A549 (cell line): Measurements from ENCODE around the gene CDKN1C. TPM values are rescaled to one million over a fixed set of nuclear protein-coding genes. Genes with fewer than 3 reads are reported as not detected.

Experiments
- ATAC-seq, 2 experiments: fragments of 200-7000 bp in 1 of 2; fragments of >200 bp in 1 of 2; cut with Nextera tagmentation in 1 of 2; cut with Tn5 transposase in 1 of 2; 3 replicates each; pipeline versions ENCODE4 v1.8.0 to v1.9.1; 2018 to 2020; ENCODE audit warnings: mild to moderate bottlenecking in 1 of 2, moderate library complexity in 1 of 2
- CTCF ChIA-PET: fragments of 300-600 bp; sonication (Branson Sonifier 250); formaldehyde crosslinking; extraction: SDS; loops from one replicate; lab custom pipeline; 2021; ENCODE audit warnings: antibody characterized with exemption, inconsistent platforms; lab: Yijun Ruan, JAX
- POLR2A ChIA-PET: fragments of 350-600 bp; formaldehyde crosslinking; extraction: SDS; loops from one replicate; lab custom pipeline; 2021; ENCODE audit warnings: antibody characterized with exemption, inconsistent platforms; lab: Yijun Ruan, JAX
- DNase-seq, 2 experiments: peaks; one replicate each; pipeline versions ENCODE4 v3.0.0 to v3.0.0-alpha.2; 2011 to 2016; ENCODE audit warnings: low read depth in 1 of 2, low spot score in 1 of 2
- FAIRE-seq: peaks from 2 replicates; lab custom pipeline; 2011; peaks lifted over from hg19 to GRCh38; lab: Jason Lieb, UNC
- H3K27ac ChIP-seq, 2 experiments: fragments of >200 bp; sonication (Bioruptor Twin); formaldehyde crosslinking; 3 replicates each; pipeline ENCODE4 v1.5.1; 2016 to 2017
- H3K4me1 ChIP-seq: fragments of >200 bp; sonication (Bioruptor Twin); formaldehyde crosslinking; 3 replicates; pipeline ENCODE4 v1.6.1; 2016
- H3K4me2 ChIP-seq: fragments of >200 bp; sonication (Bioruptor Twin); formaldehyde crosslinking; 3 replicates; pipeline ENCODE4 v1.6.1; 2016
- H3K4me3 ChIP-seq: fragments of >200 bp; sonication (Bioruptor Twin); formaldehyde crosslinking; 3 replicates; pipeline ENCODE4 v1.5.1; 2016
- H3K9me3 ChIP-seq: fragments of >200 bp; sonication (Bioruptor Twin); formaldehyde crosslinking; 3 replicates; pipeline ENCODE4 v1.6.1; 2016
- BCL3 ChIP-seq: fragments of >200 bp; sonication (Bioruptor Twin); formaldehyde crosslinking; IDR thresholded peaks from 3 replicates; pipeline ENCODE4 v1.6.1; 2016
- BHLHE40 ChIP-seq: IDR thresholded peaks from 2 replicates; pipeline ENCODE4 v1.6.1; 2012; ENCODE audit warnings: low read depth, low read length, inconsistent platforms
- CHD4 ChIP-seq: fragments of 200-600 bp; sonication (generic); IDR thresholded peaks from 2 replicates; pipeline ENCODE4 v1.6.1; 2016; ENCODE audit warnings: antibody characterized with exemption, mild to moderate bottlenecking, borderline replicate concordance
- CTCF ChIP-seq: fragments of >200 bp; sonication (Bioruptor Twin); formaldehyde crosslinking; IDR thresholded peaks from 3 replicates; pipeline ENCODE4 v1.5.1; 2016
- E2F6 ChIP-seq: IDR thresholded peaks from 2 replicates; pipeline ENCODE4 v1.6.1; 2012; ENCODE audit warnings: low read depth, borderline replicate concordance
- EHF ChIP-seq: fragments of 250-450 bp; sonication (Bioruptor Pico); IDR thresholded peaks from 2 replicates; pipeline ENCODE4 v1.5.0; 2020; ENCODE audit warnings: mild to moderate bottlenecking
- EHMT2 ChIP-seq: fragments of 200-600 bp; sonication (generic); IDR thresholded peaks from 2 replicates; pipeline ENCODE4 v1.6.1; 2016; ENCODE audit warnings: antibody characterized with exemption, low read depth, mild to moderate bottlenecking, moderate library complexity
- FOSB ChIP-seq: fragments of 250-450 bp; sonication (Bioruptor Pico); IDR thresholded peaks from 2 replicates; pipeline ENCODE4 v1.5.0; 2020; ENCODE audit warnings: mild to moderate bottlenecking, moderate library complexity
- HDAC2 ChIP-seq: fragments of 200-600 bp; sonication (generic); IDR thresholded peaks from 2 replicates; pipeline ENCODE4 v1.6.1; 2016
- HOXA7 ChIP-seq: fragments of 250-450 bp; sonication (Bioruptor Pico); IDR thresholded peaks from 2 replicates; pipeline ENCODE4 v1.5.0; 2020; ENCODE audit warnings: mild to moderate bottlenecking, moderate library complexity
- HOXB13 ChIP-seq: fragments of 250-450 bp; sonication (Bioruptor Pico); IDR thresholded peaks from 2 replicates; pipeline ENCODE4 v1.5.0; 2020; ENCODE audit warnings: low read depth, mild to moderate bottlenecking, moderate library complexity
- HOXB5 ChIP-seq: fragments of 250-450 bp; sonication (Bioruptor Pico); IDR thresholded peaks from 2 replicates; pipeline ENCODE4 v1.5.0; 2020; ENCODE audit warnings: mild to moderate bottlenecking, moderate library complexity
- MAX ChIP-seq: IDR thresholded peaks from 2 replicates; pipeline ENCODE4 v1.6.1; 2012
- MYC ChIP-seq: IDR thresholded peaks from 2 replicates; pipeline ENCODE4 v1.6.1; 2012; ENCODE audit warnings: mild to moderate bottlenecking, inconsistent platforms, low read length, improper control_type of control experiment, borderline replicate concordance
- PHF8 ChIP-seq: fragments of 200-600 bp; sonication (generic); IDR thresholded peaks from 2 replicates; pipeline ENCODE4 v1.6.1; 2016; ENCODE audit warnings: low read depth, mild to moderate bottlenecking, antibody characterized with exemption, moderate library complexity, borderline replicate concordance
- POLR2A ChIP-seq: IDR thresholded peaks from 2 replicates; pipeline ENCODE4 v1.6.1; 2012; ENCODE audit warnings: mild to moderate bottlenecking, low read length
- POLR2AphosphoS2 ChIP-seq: conservative IDR thresholded peaks from 2 replicates; pipeline ENCODE4 v1.6.1; 2012; ENCODE audit warnings: low read length, improper control_type of control experiment, inconsistent platforms
- RARB ChIP-seq: fragments of 250-450 bp; sonication (Bioruptor Pico); IDR thresholded peaks from 2 replicates; pipeline ENCODE4 v1.8.0; 2021; ENCODE audit warnings: mild to moderate bottlenecking, moderate library complexity
- RFX5 ChIP-seq: fragments of 450-650 bp; IDR thresholded peaks from 2 replicates; pipeline ENCODE4 v1.7.1; 2014; ENCODE audit warnings: antibody characterized with exemption, mild to moderate bottlenecking, moderate library complexity
- SMC3 ChIP-seq: fragments of >200 bp; sonication (Bioruptor Twin); formaldehyde crosslinking; IDR thresholded peaks from 3 replicates; pipeline ENCODE4 v1.6.1; 2018; ENCODE audit warnings: inconsistent platforms
- ZNF302 ChIP-seq: fragments of 250-450 bp; sonication (Bioruptor Pico); IDR thresholded peaks from 2 replicates; pipeline ENCODE4 v1.9.0; 2021; ENCODE audit warnings: inconsistent platforms, mild to moderate bottlenecking, moderate library complexity
- WGBS: methylation state at CpG from one replicate; pipeline ENCODE4 v1.1.6; 2017; ENCODE audit errors: missing lambda C conversion rate; 5-methylcytosine and 5-hydroxymethylcytosine counted together
- polyA plus RNA-seq, 4 experiments: library from polyadenylated mRNA; depleted of rRNA in 3 of 4; stranded (reverse); fragments of >200 nt; fragmentation: RNase III in 1 of 4; extraction: RNeasy Plus Mini Kit Qiagen cat#74134 plus additional on column Dnase treatment in 1 of 4; gene quantifications; 2 replicates in 3 of 4; 3 replicates in 1 of 4; pipeline ENCODE4 v1.2.3, GENCODE V29; 2011 to 2017

CDKN1C gene
- polyA plus RNA-seq, 2 of the 4 experiments (the other 2 are of a cell fraction), result 0.30 to 0.41 TPM

GRCh38 chr11:2843551-2843950 lies 42.0 kb downstream of the CDKN1C start:
- ATAC-seq (no peak), DNase-seq (no peak), FAIRE-seq (no peak)
- WGBS, result 83% methylated on average over 10 of the region's 14 CpGs
- Histone ChIP-seq H3K4me1 (no peaks in the 10 kb centered on the region), H3K27ac (no peak overlapping the region), H3K9me3 (no peaks in the 10 kb centered on the region), H3K4me2 (no peak overlapping the region), H3K4me3 (no peak overlapping the region)
- CTCF ChIA-PET, result interaction anchor here (1.2 kb wide), 1 partner anchor 310 kb away, joined by 4 read pairs; no protein-coding TSS in a partner anchor
- no peak for TF ChIP-seq HOXB5 (CRISPR knock-in tag)
- TF ChIP-seq RFX5, result no peak
- no peak for TF ChIP-seq CHD4
- no peak for TF ChIP-seq BHLHE40
- no peak for TF ChIP-seq SMC3
- TF ChIP-seq HOXA7 (CRISPR knock-in tag), result no peak
- TF ChIP-seq E2F6, result no peak
- POLR2A ChIA-PET, result no interaction called here

GRCh38 chr11:2842876-2843275 lies 42.7 kb downstream of the CDKN1C start:
- no peak for FAIRE-seq
- Histone ChIP-seq H3K4me3 (no peak overlapping the region), H3K4me1 (no peaks in the 10 kb centered on the region), H3K27ac (no peak overlapping the region)
- no peak for ATAC-seq
- DNase-seq, result no peak
- no peak for TF ChIP-seq ZNF302 (CRISPR knock-in tag)
- TF ChIP-seq RARB (CRISPR knock-in tag), result no peak
- TF ChIP-seq, all 56 proteins: peak for 0
- WGBS, result 91% methylated on average over 16 of the region's 16 CpGs
- POLR2A ChIA-PET, result no interaction called here
- CTCF ChIA-PET, result no interaction called here
- Histone ChIP-seq H3K9me3 (no peaks in the 10 kb centered on the region), H3K4me2 (no peak overlapping the region)

- WGBS, result 77% methylated on average over 21 of the region's 26 CpGs
- DNase-seq (no peak), ATAC-seq (no peak), FAIRE-seq (no peak)
- TF ChIP-seq FOSB (no peak), BCL3 (no peak), HDAC2 (no peak), EHF (CRISPR knock-in tag) (no peak), POLR2AphosphoS2 (no peak), MAX (no peak), HOXB13 (CRISPR knock-in tag) (no peak), MYC (no peak), CTCF (no peak), POLR2A (no peak), PHF8 (no peak), EHMT2 (no peak)
- ChIA-PET CTCF (no interaction called here), POLR2A (no interaction called here)
- no peak overlapping the region for H3K27ac ChIP-seq
- no peaks in the 10 kb centered on the region for H3K9me3 ChIP-seq
- no peaks in the 10 kb centered on the region; the same call in 2 of the 3 replicates for H3K4me1 ChIP-seq
- no peak overlapping the region for H3K4me2 ChIP-seq
- no peak overlapping the region for H3K4me3 ChIP-seq
Measured at GRCh38 chr11:2841411-2842190, 44.0 kb downstream of the CDKN1C start.
